Right cardiac atrium (tissue), 5 donors: ENCODE results near the gene ALDH3B2. TPM values are rescaled to one million over a fixed set of nuclear protein-coding genes. Genes with fewer than 3 reads are reported as not detected.
"Not testable (repeated sequence)": the region's sequence is repeated elsewhere in the genome, so short reads cannot be mapped to it uniquely, and the experiment has no call there.

Experiments used
- ATAC-seq, 2 donors: fragments of 200-7000 bp; cut with Tn5 transposase; one replicate each; pipeline versions ENCODE4 v1.8.0 to v1.9.1; 2020; ENCODE audit warnings: moderate library complexity in 2 of 2, mild to moderate bottlenecking in 1 of 2
- DNase-seq, 3 donors: peaks; one replicate each; pipeline ENCODE4 v3.0.0-alpha.2; 2020
- H3K27ac ChIP-seq: one replicate; pipeline ENCODE4 v1.5.1; 2013; ENCODE audit warnings: mild to moderate bottlenecking, low read length, control low read depth, moderate library complexity
- H3K27me3 ChIP-seq: one replicate; pipeline ENCODE4 v1.6.1; 2013; ENCODE audit not compliant: control insufficient read depth, insufficient read depth
- H3K4me1 ChIP-seq: one replicate; pipeline ENCODE4 v1.6.1; 2013; ENCODE audit warnings: low read length; ENCODE audit not compliant: control insufficient read depth, insufficient read depth
- H3K4me3 ChIP-seq: one replicate; pipeline ENCODE4 v1.5.1; 2013; ENCODE audit warnings: low read length, control low read depth
- H3K9me3 ChIP-seq: one replicate; pipeline ENCODE4 v1.6.1; 2013; ENCODE audit warnings: low read length; ENCODE audit not compliant: control insufficient read depth
- WGBS: extraction: QIAGEN DNeasy Blood & Tissue Kit; methylation state at CpG from one replicate; pipeline ENCODE4 v1.1.7; 2013; 5-methylcytosine and 5-hydroxymethylcytosine counted together
- intact Hi-C, 4 donors: fragments of 100-400 bp; cut with DNase I; formaldehyde crosslinking; loops; one replicate each; pipeline versions ENCODE4 v1.11.0 to v1.14.0; 2022 to 2023
- polyA plus RNA-seq: library from polyadenylated mRNA; stranded (reverse); fragments of 200-250 nt; gene quantifications from one replicate; pipeline ENCODE4 v1.2.3, GENCODE V29; 2013
- total RNA-seq, 4 donors: library from RNA; stranded (reverse); fragmentation: NEBNext Ultra II Directional; extraction: Animal tissue kit (Norgen Biotek cat#: 25700); gene quantifications; one replicate each; pipeline ENCODE4 v1.2.1, GENCODE V29; 2021
- donor health status: healthy with polysubstance abuse.
- donor health status: DM: no; HTN: yes; CAD: no.
- donor health status: DM: no; HTN: no; CAD: no.
- donor health status: DM: no; HTN: yes; CAD: no; lungs with severe emphysema.
- donor health status: DM: yes; HTN: yes; CAD: no.

ALDH3B2 gene
- total and polyA plus RNA-seq, 5 donors: not detected

DNA sequence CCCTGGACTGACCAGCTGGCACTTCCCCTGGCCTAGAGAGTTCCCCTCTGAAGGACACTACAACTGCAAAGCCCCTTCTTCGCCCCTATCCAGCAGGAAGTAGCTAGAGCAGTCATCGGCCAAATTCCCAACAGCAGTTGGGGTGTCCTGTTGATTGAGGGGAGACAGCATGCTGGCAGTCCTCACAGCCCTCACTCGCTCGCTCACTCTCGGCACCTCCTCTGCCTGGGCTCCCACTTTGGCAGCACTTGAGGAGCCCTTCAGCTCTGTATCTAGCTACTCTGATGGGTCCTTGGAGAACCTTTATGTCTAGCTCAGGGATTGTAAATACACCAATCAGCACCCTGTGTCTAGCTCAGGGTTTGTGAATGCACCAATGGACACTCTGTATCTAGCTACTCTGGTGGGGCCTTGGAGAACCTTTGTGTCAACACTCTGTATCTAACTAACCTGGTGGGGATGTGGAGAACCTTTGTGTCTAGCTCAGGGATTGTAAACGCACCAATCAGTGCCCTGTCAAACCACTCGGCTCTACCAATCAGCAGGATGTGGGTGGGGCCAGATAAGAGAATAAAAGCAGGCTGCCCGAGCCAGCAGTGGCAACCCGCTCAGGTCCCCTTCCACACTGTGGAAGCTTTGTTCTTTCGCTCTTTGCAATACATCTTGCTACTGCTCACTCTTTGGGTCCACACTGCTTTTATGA is 48.1 kb downstream of the ALDH3B2 start:
- WGBS: 78% methylated on average over 10 of the region's 10 CpGs
- H3K4me1 ChIP-seq, H3K27ac ChIP-seq, H3K27me3 ChIP-seq, H3K4me3 ChIP-seq, intact Hi-C loops, ATAC-seq, DNase-seq, H3K9me3 ChIP-seq: not testable (repeated sequence)

DNA sequence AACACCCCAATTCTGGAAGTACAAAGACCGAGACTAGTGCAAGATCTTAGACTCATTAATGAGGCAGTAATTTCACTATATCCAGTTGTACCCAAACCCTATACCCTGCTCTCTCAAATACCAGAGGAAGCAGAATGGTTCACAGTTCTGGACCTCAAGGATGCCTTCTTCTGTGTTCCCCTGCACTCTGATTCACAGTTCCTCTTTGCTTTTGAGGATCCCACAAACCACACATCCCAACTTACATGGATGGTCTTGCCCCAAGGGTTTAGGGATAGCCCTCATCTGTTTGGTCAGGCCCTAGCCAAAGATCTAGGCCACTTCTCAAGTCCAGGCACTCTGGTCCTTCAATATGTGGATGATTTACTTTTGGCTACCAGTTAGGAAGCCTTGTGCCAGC is 50.6 kb downstream of the ALDH3B2 start:
- 90% methylated on average over 1 of the region's 1 CpG for WGBS
- ATAC-seq, H3K4me1 ChIP-seq, DNase-seq, H3K27ac ChIP-seq, intact Hi-C loops, H3K27me3 ChIP-seq, H3K9me3 ChIP-seq, H3K4me3 ChIP-seq: not testable (repeated sequence)

DNA sequence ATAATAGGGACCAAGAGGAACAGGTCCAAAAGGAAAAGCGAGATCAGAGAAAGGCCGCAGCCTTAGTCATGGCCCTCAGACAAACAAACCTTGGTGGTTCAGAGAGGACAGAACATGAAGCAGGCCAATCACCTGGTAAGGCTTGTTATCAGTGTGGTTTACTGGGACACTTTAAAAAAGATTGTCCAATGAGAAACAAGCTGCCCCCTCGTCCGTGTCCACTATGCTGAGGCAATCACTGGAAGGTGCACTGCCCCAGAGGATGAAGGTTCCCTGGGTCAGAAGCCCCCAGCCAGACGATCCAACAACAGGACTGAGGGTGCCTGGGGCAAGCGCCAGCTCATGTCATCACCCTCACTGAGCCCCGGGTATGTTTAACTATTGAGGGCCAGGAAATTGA is 51.5 kb downstream of the ALDH3B2 start:
- H3K9me3 ChIP-seq, H3K4me1 ChIP-seq, intact Hi-C loops, DNase-seq, H3K27ac ChIP-seq, ATAC-seq, H3K27me3 ChIP-seq, H3K4me3 ChIP-seq: not testable (repeated sequence)
- WGBS: 58% methylated on average over 7 of the region's 7 CpGs

DNA sequence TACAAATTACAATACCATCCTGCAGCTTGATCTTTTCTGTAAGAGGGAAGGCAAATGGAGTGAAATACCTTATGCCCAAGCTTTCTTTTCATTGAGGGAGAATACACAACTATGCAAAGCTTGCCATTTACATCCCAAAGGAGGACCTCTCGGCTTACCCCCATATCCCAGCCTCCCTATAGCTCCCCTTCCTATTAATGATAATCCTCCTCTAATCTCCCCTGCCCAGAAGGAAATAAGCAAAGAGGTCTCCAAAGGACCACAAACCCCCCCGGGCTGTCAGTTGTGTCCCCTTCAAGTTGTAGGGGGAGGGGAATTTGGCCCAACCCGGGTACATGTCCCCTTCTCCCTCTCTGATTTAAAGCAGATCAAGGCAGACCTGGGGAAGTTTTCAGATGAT is 52.5 kb downstream of the ALDH3B2 start:
- DNase-seq, intact Hi-C loops, H3K9me3 ChIP-seq, H3K27ac ChIP-seq, H3K4me1 ChIP-seq, H3K4me3 ChIP-seq, ATAC-seq, H3K27me3 ChIP-seq: not testable (repeated sequence)
- WGBS: 60% methylated on average over 3 of the region's 3 CpGs

DNA sequence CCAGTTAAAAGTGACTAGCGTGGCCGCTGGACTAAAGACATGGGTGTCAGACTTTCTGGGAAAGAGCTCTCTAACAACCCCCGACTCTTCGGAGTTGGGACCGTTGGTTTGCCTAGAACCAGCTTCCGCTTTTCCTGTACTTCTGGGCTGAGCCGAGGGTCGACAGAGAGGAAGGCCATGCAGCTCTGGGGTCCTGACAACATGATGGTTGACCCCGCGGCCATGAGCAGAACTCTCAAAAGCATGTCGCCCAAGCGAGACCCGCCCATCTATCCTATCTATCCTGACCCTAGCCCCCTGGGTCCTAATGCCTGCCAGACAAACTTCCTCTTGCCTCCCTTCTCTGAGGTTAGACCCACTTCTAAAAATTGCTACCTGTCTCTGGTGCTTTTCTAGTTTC is 53.8 kb downstream of the ALDH3B2 start:
- H3K9me3 ChIP-seq, intact Hi-C loops, H3K27ac ChIP-seq, ATAC-seq, H3K4me1 ChIP-seq, H3K4me3 ChIP-seq, H3K27me3 ChIP-seq, DNase-seq: not testable (repeated sequence)
- WGBS: 87% methylated on average over 13 of the region's 13 CpGs

DNA sequence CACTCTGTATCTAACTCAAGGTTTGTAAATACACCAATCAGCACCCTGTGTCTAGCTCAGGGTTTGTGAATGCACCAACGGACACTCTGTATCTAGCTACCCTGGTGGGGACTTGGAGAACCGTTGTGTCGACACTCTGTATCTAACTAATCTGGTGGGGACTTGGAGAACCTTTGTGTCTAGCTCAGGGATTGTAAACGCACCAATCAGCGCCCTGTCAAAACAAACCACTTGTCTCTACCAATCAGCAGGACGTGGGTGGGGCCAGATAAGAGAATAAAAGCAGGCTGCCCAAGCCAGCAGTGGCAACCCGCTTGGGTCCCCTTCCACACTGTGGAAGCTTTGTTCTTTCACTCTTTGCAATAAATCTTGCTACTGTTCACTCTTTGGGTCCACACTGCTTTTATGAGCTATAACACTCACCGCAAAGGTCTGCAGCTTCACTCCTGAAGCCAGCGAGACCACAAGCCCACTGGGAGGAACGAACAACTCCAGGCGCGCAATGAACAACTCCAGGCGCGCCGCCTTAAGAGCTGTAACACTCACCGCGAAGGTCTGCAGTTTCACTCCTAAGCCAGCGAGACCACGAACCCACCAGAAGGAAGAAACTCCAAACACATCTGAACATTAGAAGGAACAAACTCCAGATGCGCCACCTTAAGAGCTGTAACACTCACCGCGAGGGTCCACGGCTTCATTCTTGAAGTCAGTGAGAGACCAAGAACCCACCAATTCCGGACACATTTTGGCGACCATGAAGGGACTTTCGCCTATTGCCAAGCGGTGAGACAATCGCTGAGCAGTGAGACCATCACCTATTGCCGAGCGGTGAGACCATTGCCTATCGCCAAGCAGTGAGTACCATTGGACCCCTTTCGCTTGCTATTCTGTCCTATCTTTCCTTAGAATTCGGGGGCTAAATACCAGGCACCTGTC is 54.5 kb downstream of the ALDH3B2 start:
- ATAC-seq, intact Hi-C loops, H3K9me3 ChIP-seq, H3K27me3 ChIP-seq, DNase-seq, H3K4me3 ChIP-seq, H3K4me1 ChIP-seq, H3K27ac ChIP-seq: not testable (repeated sequence)
- WGBS: 90% methylated on average over 33 of the region's 33 CpGs

DNA sequence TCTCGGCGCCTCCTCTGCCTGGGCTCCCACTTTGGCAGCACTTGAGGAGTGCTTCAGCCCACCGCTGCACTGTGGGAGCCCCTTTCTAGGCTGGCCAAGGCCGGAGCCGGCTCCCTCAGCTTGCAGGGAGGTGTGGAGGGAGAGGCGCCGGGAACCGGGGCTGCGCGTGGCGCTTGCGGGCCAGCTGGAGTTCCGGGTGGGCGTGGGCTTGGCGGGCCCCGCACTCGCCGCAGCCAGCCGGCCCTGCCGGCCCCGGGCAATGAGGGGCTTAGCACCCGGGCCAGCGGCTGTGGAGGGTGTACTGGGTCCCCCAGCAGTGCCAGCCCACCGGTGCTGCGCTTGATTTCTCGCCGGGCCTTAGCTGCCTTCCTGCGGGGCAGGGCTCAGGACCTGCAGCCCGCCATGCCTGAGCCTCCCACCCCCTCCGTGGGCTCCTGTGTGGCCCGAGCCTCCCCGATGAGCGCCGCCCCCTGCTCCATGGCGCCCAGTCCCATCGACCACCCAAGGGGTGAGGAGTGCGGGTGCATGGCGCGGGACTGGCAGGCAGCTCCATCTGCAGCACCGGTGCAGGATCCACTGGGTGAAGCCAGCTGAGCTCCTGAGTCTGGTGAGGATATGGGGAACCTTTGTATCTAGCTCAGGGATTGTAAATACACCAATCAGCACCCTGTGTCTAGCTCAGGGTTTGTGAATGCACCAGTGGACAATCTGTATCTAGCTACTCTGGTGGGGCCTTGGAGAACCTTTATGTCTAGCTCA is 55.3 kb downstream of the ALDH3B2 start:
- intact Hi-C loops, H3K4me1 ChIP-seq, H3K4me3 ChIP-seq, H3K9me3 ChIP-seq, H3K27me3 ChIP-seq, ATAC-seq, H3K27ac ChIP-seq: not testable (repeated sequence)
- WGBS: 93% methylated on average over 40 of the region's 40 CpGs
- peak in 2 of 3 donors; percentile 28 to 41 for DNase-seq

DNA sequence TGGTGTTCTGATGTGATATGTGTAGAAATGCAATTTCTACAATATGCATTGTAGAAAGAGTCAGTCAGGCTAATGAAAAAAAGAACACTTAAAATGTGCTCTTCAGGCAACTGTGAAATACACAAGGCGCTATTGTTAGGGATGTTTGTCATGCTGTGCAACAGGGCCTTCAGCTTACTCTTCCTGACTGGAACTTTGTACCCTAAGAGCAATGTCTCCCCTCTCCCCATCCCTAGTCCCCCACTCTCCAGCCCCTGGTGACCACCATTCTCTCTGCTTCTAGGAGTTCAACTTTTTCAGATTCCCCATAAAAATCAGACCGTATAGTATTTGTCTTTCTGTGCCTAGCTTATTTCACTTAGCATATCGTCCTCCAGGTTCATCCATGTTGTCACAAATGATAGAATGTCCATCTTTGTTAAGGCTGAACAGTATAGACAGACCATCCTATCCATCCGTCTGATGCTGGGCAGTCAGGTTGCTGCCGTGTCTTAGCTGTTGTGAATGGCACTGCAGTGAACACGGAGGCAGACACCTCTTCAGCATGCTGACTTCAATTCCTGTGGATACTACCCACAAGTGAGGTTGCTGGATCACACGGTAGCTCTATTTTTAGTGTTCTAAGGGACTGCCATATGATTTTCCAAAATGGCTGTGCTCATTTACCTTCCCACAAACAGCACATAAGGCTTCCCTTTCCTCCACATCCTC is 57.0 kb downstream of the ALDH3B2 start:
- WGBS: 61% methylated on average over 7 of the region's 7 CpGs
- ATAC-seq (no peak), DNase-seq (no peak)
- no peaks in the 10 kb centered on the region for H3K27me3 ChIP-seq
- H3K27ac ChIP-seq: peak overlapping the region; percentile 40
- intact Hi-C loops: no loop called here
- no peaks in the 10 kb centered on the region for H3K4me1 ChIP-seq
- H3K4me3 ChIP-seq: no peak overlapping the region
- H3K9me3 ChIP-seq: no peaks in the 10 kb centered on the region

DNA sequence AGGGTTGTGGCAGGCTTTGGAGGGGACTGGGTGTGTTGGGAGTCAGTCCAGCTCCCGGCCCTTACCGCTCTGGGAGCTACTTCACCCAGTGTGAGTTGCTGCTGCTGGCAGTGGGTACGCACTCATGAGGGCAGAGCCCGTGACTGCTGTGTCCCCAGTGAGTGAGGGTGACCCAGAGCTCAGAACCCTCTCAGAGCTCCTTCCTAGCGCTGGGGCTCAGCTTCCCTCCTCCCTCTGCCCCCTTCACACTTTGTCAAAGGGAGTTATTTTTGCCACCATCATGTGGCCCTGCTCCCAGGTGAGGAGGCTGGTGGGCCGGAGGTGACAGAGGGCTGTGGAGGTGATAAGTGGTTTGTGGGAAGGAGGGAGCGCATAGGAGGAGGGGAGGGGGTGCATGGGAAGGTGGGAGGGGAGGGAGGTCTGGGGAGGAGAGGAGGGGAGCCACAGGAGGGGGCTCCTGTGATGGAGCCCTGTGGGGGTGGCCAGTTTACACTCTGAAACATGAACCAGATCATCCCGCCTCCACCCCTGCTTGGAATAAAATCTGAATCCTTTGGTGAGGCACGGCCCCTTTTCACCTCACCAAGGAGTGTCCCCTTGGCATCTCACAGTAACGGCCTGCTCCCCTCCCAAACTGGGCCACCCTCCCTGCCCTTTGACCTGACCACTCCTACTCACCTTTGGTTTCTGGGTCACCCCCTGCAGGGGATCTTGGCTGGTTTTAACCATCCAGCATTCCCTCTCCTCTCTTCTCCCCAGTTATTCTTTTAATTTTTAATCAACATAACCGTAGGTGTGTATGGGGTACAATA is 57.8 kb downstream of the ALDH3B2 start:
- intact Hi-C loops: no loop called here

More for the DNA sequence above, 57.8 kb downstream of the ALDH3B2 start:
- Histone ChIP-seq H3K4me3 (no peak overlapping the region), H3K27me3 (no peaks in the 10 kb centered on the region), H3K4me1 (no peaks in the 10 kb centered on the region), H3K27ac (no peak overlapping the region), H3K9me3 (no peaks in the 10 kb centered on the region)
- peak; percentile 44 to 50 for ATAC-seq
- 30% methylated on average over 11 of the region's 11 CpGs for WGBS
- peak; percentile 20 to 67 (median 51) for DNase-seq
